MCF 10A (cell line): ENCODE data around the gene CRYBA1. TPM values are rescaled to one million over a fixed set of nuclear protein-coding genes. Genes with fewer than 3 reads are reported as not detected.
"Not testable (repeated sequence)": the region's sequence is repeated elsewhere in the genome, so short reads cannot be mapped to it uniquely, and the experiment has no call there.

Experiments
- BruUV-seq: library from RNA; stranded (reverse); fragments of 400-500 nt; replicated peaks from 2 replicates; lab custom pipeline; 2021; lab: Mats Ljungman, UMichigan
- CTCF ChIA-PET: fragments of 300-600 bp; sonication (Branson Sonifier 250); formaldehyde crosslinking; extraction: SDS; loops from one replicate; lab custom pipeline; 2021; ENCODE audit warnings: antibody characterized with exemption, inconsistent platforms; lab: Yijun Ruan, JAX
- POLR2A ChIA-PET: fragments of 300-600, 350-650 bp; sonication (Branson Sonifier 250); formaldehyde crosslinking; extraction: SDS; loops from one replicate; lab custom pipeline; 2020; ENCODE audit warnings: antibody characterized with exemption, inconsistent platforms; lab: Yijun Ruan, JAX
- DNase-seq: peaks from one replicate; pipeline ENCODE4 v3.0.0-alpha.2; 2018; ENCODE audit not compliant: unreplicated experiment
- H3K27ac Mint-ChIP-seq: one replicate; pipeline ENCODE4 v1.8.0; 2022; ENCODE audit warnings: mild to moderate bottlenecking, low read depth, mixed read lengths; ENCODE audit not compliant: unreplicated experiment
- H3K27me3 Mint-ChIP-seq: one replicate; pipeline ENCODE4 v1.8.0; 2022; ENCODE audit warnings: mixed read lengths; ENCODE audit not compliant: insufficient read depth, unreplicated experiment
- H3K36me3 Mint-ChIP-seq: one replicate; pipeline ENCODE4 v1.8.0; 2022; ENCODE audit warnings: mild to moderate bottlenecking, moderate library complexity, mixed read lengths; ENCODE audit not compliant: insufficient read depth, unreplicated experiment
- H3K4me1 Mint-ChIP-seq: one replicate; pipeline ENCODE4 v1.8.0; 2022; ENCODE audit warnings: mixed read lengths; ENCODE audit not compliant: insufficient read depth, unreplicated experiment
- H3K4me3 Mint-ChIP-seq: one replicate; pipeline ENCODE4 v1.8.0; 2022; ENCODE audit warnings: mild to moderate bottlenecking, moderate library complexity, mixed read lengths; ENCODE audit not compliant: unreplicated experiment
- H3K9me3 Mint-ChIP-seq: one replicate; pipeline ENCODE4 v1.8.0; 2022; ENCODE audit warnings: mixed read lengths; ENCODE audit not compliant: unreplicated experiment
- CTCF ChIP-seq: fragments of 200-600 bp; IDR thresholded peaks from one replicate; pipeline ENCODE4 v1.8.0; 2022; ENCODE audit warnings: antibody characterized with exemption, mild to moderate bottlenecking; ENCODE audit not compliant: unreplicated experiment
- intact Hi-C: fragments of 100-400 bp; cut with micrococcal nuclease; formaldehyde crosslinking; loops from 2 replicates; pipeline ENCODE4 v1.14.1; 2022
- total RNA-seq: library from RNA; stranded (reverse); gene quantifications from 2 replicates; pipeline ENCODE4 v1.2.3, GENCODE V29; 2022

The CRYBA1 gene
- total RNA-seq, 1 experiment from 2014 or later, result not detected

DNA sequence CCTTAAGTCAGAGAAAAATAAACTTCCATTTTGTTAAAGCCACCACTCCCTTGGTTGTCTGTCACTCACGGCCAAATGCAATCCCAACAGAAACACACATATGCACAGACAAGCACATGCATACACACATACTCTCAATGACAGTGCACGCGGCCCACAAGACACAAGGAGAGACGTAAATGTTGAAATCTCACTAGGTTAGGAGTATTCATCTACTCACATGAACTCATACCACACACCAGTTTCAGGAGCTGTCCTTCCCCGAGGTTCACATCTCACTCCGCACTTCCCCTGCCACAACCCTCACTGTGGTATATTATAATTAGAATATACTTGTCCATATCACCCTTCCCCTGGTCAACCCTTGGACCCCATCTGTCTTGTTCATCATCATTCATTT lies 30.5 kb upstream of the CRYBA1 start:
- no peaks in the 10 kb centered on the region for H3K27me3 Mint-ChIP-seq
- BruUV-seq, result no TSS peak
- CTCF ChIA-PET, result interaction anchor here (0.5 to 15.1 kb wide), 6 partner anchors 35 to 92 kb away, joined by 3 to 287 read pairs (median 7); no protein-coding TSS in a partner anchor
- DNase-seq, result no peak
- H3K9me3 Mint-ChIP-seq, result no peaks in the 10 kb centered on the region
- H3K4me3 Mint-ChIP-seq, result no peak overlapping the region
- TF ChIP-seq CTCF, result no peak
- peaks cover 23% of the 10 kb centered on the region for H3K4me1 Mint-ChIP-seq
- H3K36me3 Mint-ChIP-seq, result no peaks in the 10 kb centered on the region
- POLR2A ChIA-PET, result interaction anchor here (0.5 to 1.7 kb wide), 6 partner anchors 9 to 92 kb away, joined by 3 to 8 read pairs (median 4); partner anchors contain the start of gene MYO18A
- intact Hi-C loops, result no loop called here
- no peak overlapping the region for H3K27ac Mint-ChIP-seq

DNA sequence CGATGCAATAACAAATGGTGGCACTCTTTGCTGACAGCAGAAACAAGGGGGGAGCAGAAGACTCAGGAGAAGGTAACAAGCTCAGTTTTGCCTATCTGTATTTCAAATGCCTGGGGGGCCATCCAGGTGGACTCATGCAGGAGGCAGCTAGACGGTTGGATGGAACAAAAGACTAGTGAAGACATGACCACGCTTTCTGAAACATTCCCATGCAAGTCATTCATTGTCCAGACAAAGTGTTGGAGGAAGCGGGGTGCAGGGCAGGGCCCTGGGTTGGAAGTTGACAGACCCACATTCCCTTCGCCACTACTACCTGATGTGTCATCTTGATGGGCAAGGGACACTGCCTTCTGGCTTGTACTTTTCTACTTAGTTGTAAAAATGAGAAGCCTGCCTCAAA lies 29.8 kb upstream of the CRYBA1 start:
- H3K36me3 Mint-ChIP-seq, result no peaks in the 10 kb centered on the region
- ChIA-PET CTCF (interaction anchor here (0.5 to 15.1 kb wide), 7 partner anchors 35 to 93 kb away, joined by 3 to 287 read pairs (median 5); no protein-coding TSS in a partner anchor), POLR2A (interaction anchor here (0.6 to 1.7 kb wide), 6 partner anchors 9 to 93 kb away, joined by 3 to 8 read pairs (median 4); partner anchors contain the start of gene MYO18A)
- H3K4me1 Mint-ChIP-seq, result peaks cover 23% of the 10 kb centered on the region
- no peak overlapping the region for H3K4me3 Mint-ChIP-seq
- no peaks in the 10 kb centered on the region for H3K9me3 Mint-ChIP-seq
- no peaks in the 10 kb centered on the region for H3K27me3 Mint-ChIP-seq
- no peak overlapping the region for H3K27ac Mint-ChIP-seq
- TF ChIP-seq CTCF, result no peak
- intact Hi-C loops, result no loop called here
- no TSS peak for BruUV-seq
- peak; percentile 42 for DNase-seq

DNA sequence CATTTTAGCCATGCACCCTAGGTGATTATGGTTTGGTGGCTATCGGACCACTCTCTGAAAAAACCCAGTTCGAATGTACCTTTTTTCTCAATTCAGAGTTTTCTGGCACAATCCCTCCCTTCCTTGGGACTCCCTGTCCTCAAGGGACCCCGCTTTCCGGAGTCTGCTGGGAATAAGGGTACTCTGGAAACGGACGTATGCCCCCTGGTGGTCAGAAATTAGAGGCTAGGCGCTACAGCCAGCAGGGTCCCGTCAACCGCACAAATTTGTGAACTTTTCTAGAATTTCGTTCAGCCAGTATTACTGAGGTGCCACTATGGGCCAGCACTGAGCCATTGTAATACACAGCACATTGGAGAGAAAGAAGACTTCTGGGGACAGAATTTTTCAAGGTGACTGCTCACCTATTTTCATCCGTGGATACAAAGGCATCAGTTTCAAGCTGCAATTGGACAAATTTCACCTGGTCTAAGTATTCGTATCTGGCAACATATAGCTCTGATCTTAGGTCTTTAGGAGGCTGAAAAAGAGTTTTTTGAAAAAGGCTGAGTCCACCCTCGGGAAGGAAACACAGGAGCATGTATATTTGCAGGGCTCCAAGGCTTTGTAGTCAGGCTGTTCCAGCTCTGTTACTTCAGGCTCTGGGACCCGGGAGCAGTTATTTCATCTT lies 27.1 kb upstream of the CRYBA1 start:
- no peaks in the 10 kb centered on the region for H3K27me3 Mint-ChIP-seq
- peak; percentile 83 for DNase-seq
- TF ChIP-seq CTCF, result peak; percentile 87
- no peaks in the 10 kb centered on the region for H3K36me3 Mint-ChIP-seq
- no peak overlapping the region for H3K4me3 Mint-ChIP-seq
- H3K9me3 Mint-ChIP-seq, result no peaks in the 10 kb centered on the region
- no peak overlapping the region for H3K27ac Mint-ChIP-seq
- intact Hi-C loops, result loop anchor here (1.0 kb wide), 2 partner anchors 71 to 72 kb away; no protein-coding TSS in a partner anchor
- POLR2A ChIA-PET, result interaction anchor here (0.6 to 2.8 kb wide), 13 partner anchors 32 to 79 kb away, joined by 3 to 12 read pairs (median 4); partner anchors contain the start of gene MYO18A
- CTCF ChIA-PET, result interaction anchor here (0.6 to 15.1 kb wide), 46 partner anchors 8 to 726 kb away, joined by 3 to 287 read pairs (median 5); partner anchors contain the start of gene MYO18A
- BruUV-seq, result no TSS peak
- H3K4me1 Mint-ChIP-seq, result peaks cover 23% of the 10 kb centered on the region

DNA sequence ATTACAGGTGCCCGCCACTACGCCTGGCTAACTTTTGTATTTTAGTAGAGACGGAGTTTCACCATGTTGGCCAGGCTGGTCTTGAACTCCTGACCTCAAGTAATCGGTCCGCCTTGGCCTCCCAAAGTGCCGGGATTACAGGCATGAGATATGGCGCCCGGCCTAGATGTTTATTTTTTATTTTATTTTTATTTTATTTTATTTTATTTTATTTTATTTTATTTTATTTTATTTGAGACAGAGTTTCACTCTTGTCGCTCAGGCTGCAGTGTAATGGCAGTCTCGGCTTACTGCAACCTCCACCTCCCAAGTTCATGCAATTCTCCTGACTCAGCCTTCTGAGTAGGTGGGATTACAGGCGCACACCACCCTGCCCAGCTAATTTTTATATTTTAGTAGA lies 25.3 kb upstream of the CRYBA1 start:
- ChIA-PET CTCF (interaction anchor here (2.5 to 15.1 kb wide), 4 partner anchors 12 to 78 kb away, joined by 14 to 287 read pairs (median 44); partner anchors contain the start of gene MYO18A), POLR2A (interaction anchor here (2.8 kb wide), 1 partner anchor 72 kb away, joined by 12 read pairs; no protein-coding TSS in a partner anchor)
- H3K27me3 Mint-ChIP-seq, H3K36me3 Mint-ChIP-seq, H3K4me3 Mint-ChIP-seq, H3K9me3 Mint-ChIP-seq, BruUV-seq, intact Hi-C loops, DNase-seq, H3K27ac Mint-ChIP-seq: not testable (repeated sequence)
- peaks cover 12% of the 10 kb centered on the region for H3K4me1 Mint-ChIP-seq
